Neural cell (in vitro differentiated cells): Measurements from ENCODE around the gene NOD2. TPM values are rescaled to one million over a fixed set of nuclear protein-coding genes. Genes with fewer than 3 reads are reported as not detected.

Experiments used
- H2AFZ ChIP-seq: fragments of 200-600, 300-800 bp; sonication (generic), shearing (Covaris generic); 2 replicates; pipeline ENCODE4 v1.6.0; 2014; ENCODE audit warnings: low read depth, mild to moderate bottlenecking, antibody characterized with exemption, low read length, moderate library complexity
- H3F3A ChIP-seq: fragments of 200-600 bp; shearing (Covaris generic); 2 replicates; pipeline ENCODE4 v1.6.1; 2016; ENCODE audit warnings: mild to moderate bottlenecking, moderate library complexity, mixed read lengths, antibody characterized with exemption, low read length; ENCODE audit not compliant: insufficient read depth, poor library complexity, severe bottlenecking
- H3K27ac ChIP-seq: fragments of 200-600, 300-800 bp; sonication (generic), shearing (Covaris generic); 2 replicates; pipeline ENCODE4 v1.5.1; 2014; ENCODE audit warnings: mild to moderate bottlenecking, low read length, moderate library complexity
- H3K27me3 ChIP-seq: fragments of 300-800, 200-600 bp; sonication (generic), shearing (Covaris generic); 2 replicates; pipeline ENCODE4 v1.6.0; 2014; ENCODE audit warnings: mild to moderate bottlenecking, low read depth, low read length, moderate library complexity; ENCODE audit not compliant: insufficient read depth
- H3K36me3 ChIP-seq: fragments of 300-800, 200-600 bp; sonication (generic), shearing (Covaris generic); 2 replicates; pipeline ENCODE4 v1.5.1; 2014; ENCODE audit warnings: mild to moderate bottlenecking, antibody characterized with exemption, low read length, moderate library complexity; ENCODE audit not compliant: insufficient read depth
- H3K4me2 ChIP-seq: fragments of 300-800, 200-600 bp; sonication (generic), shearing (Covaris generic); 2 replicates; pipeline ENCODE4 v1.6.0; 2014; ENCODE audit warnings: mild to moderate bottlenecking, low read length
- H3K4me3 ChIP-seq: fragments of 300-800, 200-600 bp; sonication (generic), shearing (Covaris generic); 2 replicates; pipeline ENCODE4 v1.5.1; 2014; ENCODE audit warnings: mild to moderate bottlenecking, low read length, moderate library complexity
- H3K79me2 ChIP-seq: fragments of 200-600 bp; shearing (Covaris generic); replicated peaks from 2 replicates; pipeline ENCODE4 v1.6.0; 2014; ENCODE audit warnings: mild to moderate bottlenecking, low read length, moderate library complexity; ENCODE audit not compliant: insufficient read depth
- H3K9ac ChIP-seq: fragments of 300-800, 200-600 bp; sonication (generic), shearing (Covaris generic); 2 replicates; pipeline ENCODE4 v1.6.1; 2016; ENCODE audit warnings: mild to moderate bottlenecking, low read length, mixed read lengths
- H3K9me2 ChIP-seq: fragments of 200-600 bp; shearing (Covaris generic); 2 replicates; pipeline ENCODE4 v1.6.1; 2016; ENCODE audit warnings: mild to moderate bottlenecking, low read length, mixed read lengths; ENCODE audit not compliant: insufficient read depth
- H3K9me3 ChIP-seq: fragments of 200-600, 300-800 bp; sonication (generic), shearing (Covaris generic); 2 replicates; pipeline ENCODE4 v1.6.1; 2016; ENCODE audit warnings: mild to moderate bottlenecking, mixed run types, low read length, moderate library complexity, mixed read lengths
- H4K20me1 ChIP-seq: fragments of 200-600 bp; shearing (Covaris generic); 2 replicates; pipeline ENCODE4 v1.6.1; 2016; ENCODE audit warnings: mild to moderate bottlenecking, mixed run types; ENCODE audit not compliant: insufficient read depth
- EP300 ChIP-seq: fragments of 450-650 bp; conservative IDR thresholded peaks from 2 replicates; pipeline ENCODE4 v1.6.1; 2014; ENCODE audit warnings: antibody characterized with exemption, mild to moderate bottlenecking, moderate library complexity; ENCODE audit not compliant: poor library complexity, severe bottlenecking
- EZH2 ChIP-seq: fragments of 200-600, 300-800 bp; shearing (Covaris generic), sonication (generic); IDR thresholded peaks from 2 replicates; pipeline ENCODE4 v1.6.1; 2014; ENCODE audit warnings: antibody characterized with exemption, low read length, borderline replicate concordance, mild to moderate bottlenecking; ENCODE audit not compliant: insufficient read depth, poor library complexity, severe bottlenecking
- MXI1 ChIP-seq: fragments of 450-650 bp; conservative IDR thresholded peaks from 2 replicates; pipeline ENCODE4 v1.6.1; 2014; ENCODE audit warnings: antibody characterized with exemption, mild to moderate bottlenecking; ENCODE audit not compliant: poor library complexity, severe bottlenecking
- POLR2AphosphoS5 ChIP-seq: IDR thresholded peaks from 2 replicates; pipeline ENCODE4 v1.6.1; 2012
- RAD21 ChIP-seq: fragments of 450-650 bp; conservative IDR thresholded peaks from 2 replicates; pipeline ENCODE4 v1.6.1; 2014; ENCODE audit warnings: antibody characterized with exemption, mild to moderate bottlenecking, moderate library complexity
- SMC3 ChIP-seq: fragments of 450-650 bp; conservative IDR thresholded peaks from 2 replicates; pipeline ENCODE4 v1.6.1; 2014; ENCODE audit warnings: antibody characterized with exemption, mild to moderate bottlenecking, moderate library complexity; ENCODE audit not compliant: poor library complexity
- TAF1 ChIP-seq: IDR thresholded peaks from 2 replicates; pipeline ENCODE4 v1.6.1; 2012; ENCODE audit warnings: low read depth
- polyA plus RNA-seq: library from polyadenylated mRNA; depleted of rRNA; stranded (reverse); fragments of >200 nt; gene quantifications from 2 replicates; pipeline ENCODE4 v1.2.3, GENCODE V29; 2014
- TF ChIP-seq, protein P1 (sequence below): IDR thresholded peaks from 2 replicates; pipeline ENCODE4 v1.6.1; 2012; ENCODE audit warnings: borderline replicate concordance
- TF ChIP-seq, protein P2 (sequence below): fragments of 450-650 bp; IDR thresholded peaks from 2 replicates; pipeline ENCODE4 v1.5.1; 2014; ENCODE audit warnings: antibody characterized with exemption, mild to moderate bottlenecking, moderate library complexity; ENCODE audit not compliant: poor library complexity, severe bottlenecking

The NOD2 gene
- polyA plus RNA-seq, 1 donor from 2014 or later = not detected

DNA sequence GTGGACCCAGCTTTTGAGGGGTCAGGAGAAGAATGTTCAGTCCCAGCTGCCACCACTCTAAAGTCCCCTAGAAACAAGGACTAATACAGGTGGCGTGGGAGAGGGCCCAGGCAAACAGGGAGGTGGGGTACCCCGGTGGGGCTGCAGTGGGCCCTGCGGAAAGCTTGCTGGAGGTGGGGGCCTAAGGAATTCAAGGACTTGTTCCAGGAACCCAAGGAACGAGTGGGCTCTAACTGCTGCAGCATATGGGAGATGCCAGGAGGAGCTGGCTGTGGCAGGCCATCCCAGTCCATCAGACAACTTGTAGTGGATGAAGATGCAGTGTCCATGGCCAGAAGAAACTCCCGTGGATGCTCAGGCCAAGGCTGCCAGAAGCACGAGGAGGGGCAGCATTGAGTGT, 22.9 kb upstream of the NOD2 start:
- no peaks in the 10 kb centered on the region for H4K20me1 ChIP-seq
- H3K9me3 ChIP-seq = peaks cover 3% of the 10 kb centered on the region
- no peak overlapping the region for H3K9ac ChIP-seq
- no peak overlapping the region for H2AFZ ChIP-seq
- H3K36me3 ChIP-seq = no peaks in the 10 kb centered on the region
- H3K9me2 ChIP-seq = no peaks in the 10 kb centered on the region
- H3K79me2 ChIP-seq = no peaks in the 10 kb centered on the region
- H3K27ac ChIP-seq = no peak overlapping the region
- H3K4me2 ChIP-seq = no peak overlapping the region
- H3K4me3 ChIP-seq = no peak overlapping the region
- TF ChIP-seq EZH2 (no peak), RAD21 (no peak), MXI1 (no peak), EP300 (no peak), TAF1 (no peak), POLR2AphosphoS5 (no peak), SMC3 (no peak)
- TF ChIP-seq, protein P1, sequence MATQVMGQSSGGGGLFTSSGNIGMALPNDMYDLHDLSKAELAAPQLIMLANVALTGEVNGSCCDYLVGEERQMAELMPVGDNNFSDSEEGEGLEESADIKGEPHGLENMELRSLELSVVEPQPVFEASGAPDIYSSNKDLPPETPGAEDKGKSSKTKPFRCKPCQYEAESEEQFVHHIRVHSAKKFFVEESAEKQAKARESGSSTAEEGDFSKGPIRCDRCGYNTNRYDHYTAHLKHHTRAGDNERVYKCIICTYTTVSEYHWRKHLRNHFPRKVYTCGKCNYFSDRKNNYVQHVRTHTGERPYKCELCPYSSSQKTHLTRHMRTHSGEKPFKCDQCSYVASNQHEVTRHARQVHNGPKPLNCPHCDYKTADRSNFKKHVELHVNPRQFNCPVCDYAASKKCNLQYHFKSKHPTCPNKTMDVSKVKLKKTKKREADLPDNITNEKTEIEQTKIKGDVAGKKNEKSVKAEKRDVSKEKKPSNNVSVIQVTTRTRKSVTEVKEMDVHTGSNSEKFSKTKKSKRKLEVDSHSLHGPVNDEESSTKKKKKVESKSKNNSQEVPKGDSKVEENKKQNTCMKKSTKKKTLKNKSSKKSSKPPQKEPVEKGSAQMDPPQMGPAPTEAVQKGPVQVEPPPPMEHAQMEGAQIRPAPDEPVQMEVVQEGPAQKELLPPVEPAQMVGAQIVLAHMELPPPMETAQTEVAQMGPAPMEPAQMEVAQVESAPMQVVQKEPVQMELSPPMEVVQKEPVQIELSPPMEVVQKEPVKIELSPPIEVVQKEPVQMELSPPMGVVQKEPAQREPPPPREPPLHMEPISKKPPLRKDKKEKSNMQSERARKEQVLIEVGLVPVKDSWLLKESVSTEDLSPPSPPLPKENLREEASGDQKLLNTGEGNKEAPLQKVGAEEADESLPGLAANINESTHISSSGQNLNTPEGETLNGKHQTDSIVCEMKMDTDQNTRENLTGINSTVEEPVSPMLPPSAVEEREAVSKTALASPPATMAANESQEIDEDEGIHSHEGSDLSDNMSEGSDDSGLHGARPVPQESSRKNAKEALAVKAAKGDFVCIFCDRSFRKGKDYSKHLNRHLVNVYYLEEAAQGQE = no peak
- TF ChIP-seq, protein P2, sequence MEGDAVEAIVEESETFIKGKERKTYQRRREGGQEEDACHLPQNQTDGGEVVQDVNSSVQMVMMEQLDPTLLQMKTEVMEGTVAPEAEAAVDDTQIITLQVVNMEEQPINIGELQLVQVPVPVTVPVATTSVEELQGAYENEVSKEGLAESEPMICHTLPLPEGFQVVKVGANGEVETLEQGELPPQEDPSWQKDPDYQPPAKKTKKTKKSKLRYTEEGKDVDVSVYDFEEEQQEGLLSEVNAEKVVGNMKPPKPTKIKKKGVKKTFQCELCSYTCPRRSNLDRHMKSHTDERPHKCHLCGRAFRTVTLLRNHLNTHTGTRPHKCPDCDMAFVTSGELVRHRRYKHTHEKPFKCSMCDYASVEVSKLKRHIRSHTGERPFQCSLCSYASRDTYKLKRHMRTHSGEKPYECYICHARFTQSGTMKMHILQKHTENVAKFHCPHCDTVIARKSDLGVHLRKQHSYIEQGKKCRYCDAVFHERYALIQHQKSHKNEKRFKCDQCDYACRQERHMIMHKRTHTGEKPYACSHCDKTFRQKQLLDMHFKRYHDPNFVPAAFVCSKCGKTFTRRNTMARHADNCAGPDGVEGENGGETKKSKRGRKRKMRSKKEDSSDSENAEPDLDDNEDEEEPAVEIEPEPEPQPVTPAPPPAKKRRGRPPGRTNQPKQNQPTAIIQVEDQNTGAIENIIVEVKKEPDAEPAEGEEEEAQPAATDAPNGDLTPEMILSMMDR = no peak
- H3K27me3 ChIP-seq = no peaks in the 10 kb centered on the region
- no peaks in the 10 kb centered on the region for H3F3A ChIP-seq

DNA sequence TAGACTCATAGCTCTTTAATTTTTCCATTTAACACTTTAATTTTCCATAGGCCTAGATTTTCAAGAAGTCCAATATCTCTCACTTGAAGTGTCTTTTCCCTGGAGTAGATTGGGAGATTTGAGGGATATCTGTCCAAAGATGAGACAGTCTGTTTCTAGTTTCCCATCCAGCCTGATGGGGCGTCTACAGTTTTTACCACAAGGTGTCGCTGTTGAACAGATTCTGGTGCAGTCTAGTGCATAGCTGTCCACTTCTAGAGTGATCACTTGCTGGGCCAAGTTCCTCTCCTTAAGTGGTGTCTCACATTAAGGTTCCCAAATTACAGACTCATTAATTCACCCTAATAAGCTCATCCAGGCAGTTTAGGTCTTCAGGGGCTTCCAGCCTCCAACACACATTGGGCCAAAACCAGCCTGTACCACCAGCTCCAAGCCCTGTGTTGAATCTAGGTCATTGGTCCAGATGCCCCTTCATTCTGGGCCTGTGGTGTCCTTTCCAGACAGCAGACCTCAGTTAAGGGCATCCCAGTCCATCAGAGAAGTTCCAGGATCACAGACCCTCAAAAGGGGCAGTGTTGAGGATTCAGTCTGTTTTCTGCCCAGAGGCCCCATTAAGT, 21.7 kb upstream of the NOD2 start:
- Histone ChIP-seq H3K9me3 (peaks cover 3% of the 10 kb centered on the region), H3K4me2 (no peak overlapping the region), H3K79me2 (no peaks in the 10 kb centered on the region), H3K9ac (no peak overlapping the region), H3K36me3 (no peaks in the 10 kb centered on the region), H3F3A (no peaks in the 10 kb centered on the region), H3K4me3 (no peak overlapping the region), H3K27me3 (no peaks in the 10 kb centered on the region), H4K20me1 (no peaks in the 10 kb centered on the region), H2AFZ (no peak overlapping the region), H3K9me2 (no peaks in the 10 kb centered on the region), H3K27ac (no peak overlapping the region)
- TF ChIP-seq POLR2AphosphoS5 (no peak), SMC3 (peak; percentile 37)
- TF ChIP-seq, protein P2 = peak; percentile 37
